ENCODE measurements around the gene GNAQ.

DNA sequence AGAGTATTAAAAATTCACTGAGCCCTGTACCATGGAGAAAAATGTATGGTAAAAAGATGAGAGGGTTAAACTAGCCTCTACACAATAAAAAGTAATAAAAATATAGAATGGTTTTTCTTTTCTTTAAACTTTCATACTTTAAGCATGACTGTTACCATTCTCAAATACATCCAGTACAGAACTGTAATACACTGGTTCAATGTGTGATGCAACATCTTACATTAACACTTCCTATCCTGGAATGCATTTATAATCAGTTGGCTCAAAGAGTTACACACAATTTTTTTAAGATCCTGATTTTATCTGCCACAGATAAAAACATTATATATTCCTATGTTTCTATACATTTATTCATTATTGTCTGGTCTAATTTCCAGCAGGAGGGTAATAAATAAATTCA is 4.7 kb downstream of the GNAQ start:
- TF ChIP-seq, protein P1, sequence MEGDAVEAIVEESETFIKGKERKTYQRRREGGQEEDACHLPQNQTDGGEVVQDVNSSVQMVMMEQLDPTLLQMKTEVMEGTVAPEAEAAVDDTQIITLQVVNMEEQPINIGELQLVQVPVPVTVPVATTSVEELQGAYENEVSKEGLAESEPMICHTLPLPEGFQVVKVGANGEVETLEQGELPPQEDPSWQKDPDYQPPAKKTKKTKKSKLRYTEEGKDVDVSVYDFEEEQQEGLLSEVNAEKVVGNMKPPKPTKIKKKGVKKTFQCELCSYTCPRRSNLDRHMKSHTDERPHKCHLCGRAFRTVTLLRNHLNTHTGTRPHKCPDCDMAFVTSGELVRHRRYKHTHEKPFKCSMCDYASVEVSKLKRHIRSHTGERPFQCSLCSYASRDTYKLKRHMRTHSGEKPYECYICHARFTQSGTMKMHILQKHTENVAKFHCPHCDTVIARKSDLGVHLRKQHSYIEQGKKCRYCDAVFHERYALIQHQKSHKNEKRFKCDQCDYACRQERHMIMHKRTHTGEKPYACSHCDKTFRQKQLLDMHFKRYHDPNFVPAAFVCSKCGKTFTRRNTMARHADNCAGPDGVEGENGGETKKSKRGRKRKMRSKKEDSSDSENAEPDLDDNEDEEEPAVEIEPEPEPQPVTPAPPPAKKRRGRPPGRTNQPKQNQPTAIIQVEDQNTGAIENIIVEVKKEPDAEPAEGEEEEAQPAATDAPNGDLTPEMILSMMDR (IDR thresholded peaks at IDR 0.05): no peak
- TF ChIP-seq POLR2A (IDR thresholded peaks at IDR 0.05): no peak

Data from lower leg skin (tissue), 3 donors.